Thymus (tissue), 14 donors: ENCODE measurements around the gene NOP14. TPM values are rescaled to one million over a fixed set of nuclear protein-coding genes. Genes with fewer than 3 reads are reported as not detected.

ENCODE experiments used
- DNase-seq, 9 donors: peaks; one replicate each; pipeline ENCODE4 v3.0.0-alpha.2; 2013; ENCODE audit warnings: low spot score in 9 of 9, low read depth in 6 of 9, missing footprints in 1 of 9
- H3K27ac ChIP-seq, 2 donors: one replicate each; pipeline ENCODE4 v1.5.1; 2013; ENCODE audit warnings: control low read depth in 1 of 2, low read depth in 1 of 2, low read length in 1 of 2, mild to moderate bottlenecking in 1 of 2, moderate library complexity in 1 of 2
- H3K27me3 ChIP-seq, 2 donors: one replicate each; pipeline ENCODE4 v1.5.1; 2013; ENCODE audit warnings: low read length in 1 of 2; ENCODE audit not compliant: control insufficient read depth in 2 of 2, insufficient read depth in 1 of 2
- H3K36me3 ChIP-seq, 2 donors: one replicate each; pipeline ENCODE4 v1.5.1; 2013; ENCODE audit warnings: low read length in 1 of 2, mild to moderate bottlenecking in 1 of 2, moderate library complexity in 1 of 2; ENCODE audit not compliant: control insufficient read depth in 2 of 2, insufficient read depth in 2 of 2
- H3K4me1 ChIP-seq, 2 donors: one replicate each; pipeline ENCODE4 v1.5.1; 2013; ENCODE audit warnings: low read length in 2 of 2; ENCODE audit not compliant: control insufficient read depth in 2 of 2, insufficient read depth in 2 of 2
- H3K4me3 ChIP-seq, 2 donors: one replicate each; pipeline ENCODE4 v1.5.1; 2013; ENCODE audit warnings: low read length in 2 of 2, control low read depth in 1 of 2, mild to moderate bottlenecking in 1 of 2
- H3K9me3 ChIP-seq, 2 donors: one replicate each; pipeline ENCODE4 v1.5.1; 2013; ENCODE audit warnings: low read length in 1 of 2, mild to moderate bottlenecking in 1 of 2; ENCODE audit not compliant: control insufficient read depth in 2 of 2, insufficient read depth in 1 of 2
- WGBS: extraction: QIAGEN DNeasy Blood & Tissue Kit; methylation state at CpG from one replicate; pipeline ENCODE4 v1.1.7; 2013; 5-methylcytosine and 5-hydroxymethylcytosine counted together
- long read RNA-seq, 10 donors: transcript quantifications; one replicate each; lab custom pipeline, GENCODE V29; 2026
- polyA plus RNA-seq: library from polyadenylated mRNA; stranded (reverse); fragments of 200-250 nt; gene quantifications from one replicate; pipeline ENCODE4 v1.2.3, GENCODE V29; 2013
- total RNA-seq: library from RNA; stranded (reverse); fragments of 120-200 nt; gene quantifications from one replicate; pipeline ENCODE4 v1.2.4, GENCODE V29; 2013
- donor health status: healthy.

Gene NOP14
- total RNA-seq (18.5 TPM), polyA plus RNA-seq (18.1 TPM)
- long read RNA-seq, donor 1, partial matches to known transcripts, result 0 of 1 reads
- long read RNA-seq, donor 1, other reads (novel, unspliced or antisense), result 0 of 1 reads
- long read RNA-seq, donor 2, result 0 reads
- long read RNA-seq, donor 3, partial matches to known transcripts, result 6 of 8 reads
- long read RNA-seq, donor 3, other reads (novel, unspliced or antisense), result 0 of 8 reads
- long read RNA-seq, donor 4, partial matches to known transcripts, result 0 of 1 reads
- long read RNA-seq, donor 4, other reads (novel, unspliced or antisense), result 0 of 1 reads
- long read RNA-seq, donor 5, partial matches to known transcripts, result 15 of 16 reads
- long read RNA-seq, donor 5, other reads (novel, unspliced or antisense), result 0 of 16 reads
- long read RNA-seq, donor 6, partial matches to known transcripts, result 0 of 1 reads
- long read RNA-seq, donor 6, other reads (novel, unspliced or antisense), result 0 of 1 reads
- long read RNA-seq, donor 7, partial matches to known transcripts, result 0 of 2 reads
- long read RNA-seq, donor 7, other reads (novel, unspliced or antisense), result 0 of 2 reads
- long read RNA-seq, donor 8, partial matches to known transcripts, result 0 of 1 reads
- long read RNA-seq, donor 8, other reads (novel, unspliced or antisense), result 0 of 1 reads
- long read RNA-seq, donor 9, result 0 reads
- long read RNA-seq, donor 10, partial matches to known transcripts, result 0 of 1 reads
- long read RNA-seq, donor 10, other reads (novel, unspliced or antisense), result 0 of 1 reads

DNA sequence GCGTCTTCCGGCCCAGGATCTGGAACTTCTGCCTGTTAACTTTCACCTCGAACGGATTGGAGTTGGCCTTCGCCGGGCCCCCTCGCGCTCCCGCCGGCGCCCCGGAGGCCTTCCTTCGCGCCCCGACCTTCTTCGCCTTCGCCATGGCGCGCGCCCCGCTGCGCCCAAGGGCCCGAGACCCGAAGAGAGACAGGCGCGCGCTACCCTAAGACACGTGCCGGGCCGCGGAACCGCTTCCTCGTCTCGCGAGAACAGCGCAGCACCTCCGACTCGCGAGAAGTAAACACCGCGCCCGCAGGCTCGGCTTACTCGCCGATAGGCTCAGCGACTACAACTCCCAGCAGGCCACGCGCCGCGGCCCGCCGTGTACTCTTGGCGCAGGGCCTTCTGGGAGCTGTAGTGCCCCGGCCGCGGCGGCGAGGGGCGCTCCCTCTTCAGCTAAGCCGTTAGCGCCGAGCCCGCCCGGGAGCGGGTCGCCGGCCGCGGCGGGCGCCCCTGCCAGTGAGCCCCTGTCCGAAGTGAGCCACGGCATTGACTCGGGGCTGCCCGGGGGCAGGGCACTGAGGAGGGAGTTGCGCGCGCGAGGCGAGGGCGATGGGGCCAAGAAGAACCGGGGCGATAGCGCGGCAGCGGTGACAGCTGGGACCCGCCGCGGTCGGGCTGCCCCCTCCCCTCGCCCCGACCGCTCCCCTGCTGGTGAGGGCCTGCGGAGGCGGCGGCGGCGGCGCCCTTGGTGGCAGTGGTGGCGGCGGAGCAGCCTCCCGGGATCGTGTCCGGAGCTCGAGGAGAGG is at the start of gene NOP14, which contains the start of gene GRK4:
TSS of gene NOP14 (minus strand) at position 232 of the 791 bp plus-strand sequence. CDS start at position 145, 87 bp downstream.
TSS of gene GRK4 (plus strand) at position 397 of the 791 bp plus-strand sequence. CDS start 500 bp downstream, outside the sequence.
- WGBS, result under 1% methylated on average over 105 of the region's 105 CpGs
- Histone ChIP-seq H3K36me3 (peaks cover 4% of the 10 kb centered on the region in 2 donors), H3K27me3 (peaks cover 0 to 6% of the 10 kb centered on the region in 2 donors), H3K4me1 (peaks cover 7 to 23% of the 10 kb centered on the region in 2 donors), H3K9me3 (no peaks in the 10 kb centered on the region), H3K27ac (peak within 1 kb of the TSS; percentile 86 to 91), H3K4me3 (peak within 1 kb of the TSS; percentile 88)
- DNase-seq, result peak; percentile 89 to 99 (median 98)

DNA sequence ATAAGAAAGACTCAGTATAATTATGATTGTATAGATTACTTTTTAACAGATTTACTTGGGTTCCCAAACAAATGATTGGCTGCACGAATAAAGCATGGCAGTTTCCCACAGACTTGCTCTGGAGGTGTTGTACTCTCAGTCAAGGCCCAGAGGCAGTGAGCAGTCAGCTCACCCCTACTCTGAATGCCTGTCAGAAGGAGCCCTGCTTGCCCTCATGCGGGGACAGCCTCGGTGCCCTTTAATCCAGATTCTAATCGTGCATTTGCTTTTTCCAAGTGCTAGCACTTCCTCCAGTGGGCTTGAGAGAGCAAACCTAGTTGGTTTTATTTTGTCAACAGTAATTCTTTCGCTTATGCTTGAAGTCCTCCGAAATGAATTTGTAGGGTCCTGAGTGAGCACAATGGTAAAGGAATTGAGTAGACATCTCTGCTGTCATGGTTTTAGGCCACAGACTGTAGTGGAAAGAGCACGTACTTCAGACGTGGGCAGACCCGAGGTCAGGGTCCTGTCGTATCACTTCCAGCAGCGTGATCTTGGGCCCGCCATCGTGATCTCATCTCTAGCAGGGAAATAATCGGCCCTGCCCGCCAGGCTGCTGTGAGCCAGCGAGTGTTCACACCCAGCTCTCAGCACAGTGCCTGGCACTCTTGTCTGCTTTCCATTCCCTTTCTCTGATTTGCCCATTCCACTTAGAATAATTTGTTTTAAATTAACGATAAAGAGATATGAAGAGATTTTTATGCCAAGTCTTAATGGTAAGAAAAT is 48.4 kb upstream of the NOP14 start:
- DNase-seq, result no peak
- Histone ChIP-seq H3K4me1 (no peaks in the 10 kb centered on the region), H3K9me3 (no peaks in the 10 kb centered on the region), H3K36me3 (no peaks in the 10 kb centered on the region), H3K4me3 (no peak overlapping the region), H3K27me3 (no peaks in the 10 kb centered on the region), H3K27ac (no peak overlapping the region)
- 97% methylated on average over 17 of the region's 17 CpGs for WGBS

DNA sequence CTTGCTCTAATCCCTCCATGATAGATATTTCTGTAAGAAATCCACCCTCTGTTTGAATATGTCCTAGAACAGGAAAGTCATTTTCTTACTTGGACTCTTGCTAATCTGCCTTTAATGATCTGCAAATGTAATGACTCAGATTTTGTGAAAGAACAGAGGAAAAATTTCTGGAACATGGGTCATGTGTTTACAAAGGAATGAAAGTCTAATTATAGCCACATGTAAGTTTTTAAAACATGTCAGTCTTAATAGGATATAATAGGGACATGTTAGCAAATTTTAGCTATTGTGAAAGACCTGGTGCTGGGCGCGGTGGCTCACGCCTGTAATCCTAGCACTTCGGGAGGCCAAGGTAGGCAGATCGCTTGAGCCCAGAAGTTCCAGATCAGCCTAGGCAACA is 47.8 kb upstream of the NOP14 start:
- H3K36me3 ChIP-seq, result no peaks in the 10 kb centered on the region
- DNase-seq, result no peak
- H3K4me1 ChIP-seq, result no peaks in the 10 kb centered on the region
- 98% methylated on average over 5 of the region's 5 CpGs for WGBS
- H3K27ac ChIP-seq, result no peak overlapping the region
- no peaks in the 10 kb centered on the region for H3K9me3 ChIP-seq
- H3K27me3 ChIP-seq, result no peaks in the 10 kb centered on the region
- H3K4me3 ChIP-seq, result no peak overlapping the region

DNA sequence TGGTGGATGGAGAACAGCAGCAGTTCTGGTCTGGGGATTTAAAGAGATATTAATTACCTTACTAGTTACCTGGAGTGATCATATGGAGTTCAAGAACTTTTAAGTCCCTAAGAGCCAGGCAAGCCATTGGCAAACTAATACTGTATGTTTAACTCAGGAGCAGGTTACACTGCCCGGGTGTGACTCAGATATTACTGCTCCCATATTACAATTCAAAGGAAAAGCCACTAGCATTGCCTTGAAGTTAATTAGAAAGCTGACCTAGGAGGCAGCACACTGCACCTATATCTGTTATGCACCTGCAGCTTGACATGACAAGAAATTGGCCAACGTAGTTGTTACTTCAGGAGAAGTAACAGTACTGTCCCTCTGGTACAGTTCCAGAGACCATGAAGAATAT is 47.4 kb upstream of the NOP14 start:
- 93% methylated on average over 2 of the region's 2 CpGs for WGBS
- no peak for DNase-seq
- H3K4me3 ChIP-seq, result no peak overlapping the region
- no peaks in the 10 kb centered on the region for H3K9me3 ChIP-seq
- H3K27ac ChIP-seq, result no peak overlapping the region
- H3K36me3 ChIP-seq, result no peaks in the 10 kb centered on the region
- no peaks in the 10 kb centered on the region for H3K27me3 ChIP-seq
- no peaks in the 10 kb centered on the region for H3K4me1 ChIP-seq

DNA sequence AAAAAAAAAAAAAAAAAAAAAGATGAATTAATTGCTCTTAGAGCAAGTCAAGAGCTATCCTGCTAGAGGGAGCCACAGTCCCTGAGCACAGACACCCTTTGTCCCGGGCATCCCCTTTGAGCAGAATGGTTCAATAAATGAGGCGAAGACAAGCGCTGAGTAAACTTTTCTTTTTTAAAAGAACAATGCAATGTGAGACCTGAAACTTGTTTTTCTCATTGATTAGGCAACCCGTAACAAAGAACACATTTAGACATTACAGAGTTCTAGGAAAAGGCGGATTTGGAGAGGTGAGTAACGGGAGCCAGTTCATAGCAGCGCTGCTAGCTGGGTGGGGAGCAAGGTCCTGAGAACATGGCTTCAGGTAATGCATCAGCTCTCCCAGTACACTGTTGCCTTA is 46.2 kb upstream of the NOP14 start:
- 92% methylated on average over 7 of the region's 7 CpGs for WGBS

DNA sequence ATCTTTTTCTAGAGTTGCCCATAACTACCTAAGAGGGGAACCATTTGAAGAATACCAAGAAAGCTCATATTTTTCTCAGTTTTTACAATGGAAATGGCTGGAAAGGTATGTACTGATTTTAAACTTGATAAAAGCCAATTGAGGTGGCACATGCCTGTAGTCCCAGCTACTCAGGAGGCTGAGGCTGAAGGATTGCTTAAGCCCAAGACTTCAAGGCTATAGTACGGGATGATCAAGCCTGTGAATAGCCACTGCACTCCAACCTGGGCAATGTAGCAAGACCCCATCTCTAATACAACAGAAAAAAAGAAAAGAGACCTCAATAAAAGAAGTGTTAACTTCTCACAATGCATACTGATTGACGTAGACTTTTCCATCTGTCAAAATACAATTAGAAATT is 44.5 kb upstream of the NOP14 start:
- Histone ChIP-seq H3K9me3 (no peaks in the 10 kb centered on the region), H3K4me1 (no peaks in the 10 kb centered on the region), H3K36me3 (no peaks in the 10 kb centered on the region), H3K27ac (no peak overlapping the region), H3K27me3 (no peaks in the 10 kb centered on the region), H3K4me3 (no peak overlapping the region)
- DNase-seq, result no peak
- WGBS, result 98% methylated on average over 2 of the region's 2 CpGs

More for the DNA sequence above, 46.2 kb upstream of the NOP14 start:
- Histone ChIP-seq H3K27ac (no peak overlapping the region), H3K27me3 (no peaks in the 10 kb centered on the region), H3K4me3 (no peak overlapping the region), H3K4me1 (no peaks in the 10 kb centered on the region), H3K36me3 (no peaks in the 10 kb centered on the region), H3K9me3 (no peaks in the 10 kb centered on the region)
- no peak for DNase-seq

DNA sequence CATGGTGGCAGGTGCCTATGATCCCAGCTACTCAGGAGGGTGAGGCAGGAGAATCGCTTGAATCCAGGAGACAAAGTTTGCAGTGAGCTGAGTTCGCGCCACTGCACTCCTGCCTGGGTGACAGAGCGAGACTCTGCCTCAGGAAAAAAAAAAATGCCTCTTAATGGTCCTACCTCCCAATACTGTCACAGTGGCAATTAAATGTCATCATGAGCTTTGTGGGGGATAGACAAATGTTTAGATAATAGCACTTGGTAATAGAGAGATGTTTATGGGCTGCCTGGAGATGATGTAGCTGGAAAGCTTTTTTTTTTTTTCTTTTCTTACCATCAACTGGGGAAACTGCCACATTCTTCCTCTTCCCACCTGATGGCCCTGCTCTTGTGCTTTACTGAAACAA is 33.2 kb upstream of the NOP14 start:
- WGBS, result 96% methylated on average over 4 of the region's 4 CpGs

DNA sequence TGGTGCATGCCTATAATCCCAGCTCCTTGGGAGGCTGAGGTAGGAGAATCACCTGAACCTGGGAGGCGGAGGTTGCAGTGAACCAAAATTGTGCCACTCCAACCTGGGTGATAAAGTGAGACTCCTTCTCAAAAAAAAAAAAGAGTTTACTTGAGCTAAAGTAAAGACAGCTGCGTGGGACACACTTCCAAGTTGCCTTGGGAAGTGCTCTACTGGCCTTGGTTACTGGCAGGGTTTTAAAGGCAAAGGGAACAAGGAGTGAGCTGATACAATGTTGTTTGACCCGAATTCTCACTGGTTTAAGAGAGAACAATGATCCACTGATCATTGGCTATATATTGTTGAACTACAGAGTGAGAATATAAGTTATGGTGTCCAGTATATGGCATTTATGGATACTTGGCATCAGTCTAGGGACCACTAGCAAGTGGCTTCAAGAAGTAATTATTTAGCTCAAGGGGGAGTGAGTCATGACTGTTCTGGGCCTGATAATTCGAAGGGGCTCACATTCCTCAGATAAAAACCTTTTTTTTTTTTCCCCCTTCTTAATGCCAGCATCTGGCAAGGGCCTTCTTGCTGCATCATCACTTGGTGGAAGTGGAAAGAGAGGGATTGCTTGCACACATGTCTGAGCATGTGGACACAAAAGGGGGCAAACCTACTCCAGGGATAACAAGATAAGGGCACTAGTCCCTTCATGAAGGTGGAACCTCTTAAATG is 32.5 kb upstream of the NOP14 start:
- Histone ChIP-seq H3K27ac (no peak overlapping the region), H3K4me3 (no peak overlapping the region), H3K9me3 (no peaks in the 10 kb centered on the region), H3K4me1 (no peaks in the 10 kb centered on the region), H3K36me3 (no peaks in the 10 kb centered on the region), H3K27me3 (no peaks in the 10 kb centered on the region)
- WGBS, result 83% methylated on average over 4 of the region's 4 CpGs
- no peak for DNase-seq

More for the DNA sequence above, 33.2 kb upstream of the NOP14 start:
- no peak for DNase-seq
- Histone ChIP-seq H3K27ac (no peak overlapping the region), H3K27me3 (no peaks in the 10 kb centered on the region), H3K9me3 (no peaks in the 10 kb centered on the region), H3K36me3 (no peaks in the 10 kb centered on the region), H3K4me3 (no peak overlapping the region), H3K4me1 (no peaks in the 10 kb centered on the region)
